ENCODE results near the gene ABCD2. TPM values are rescaled to one million over a fixed set of nuclear protein-coding genes. Genes with fewer than 3 reads are reported as not detected.

The ABCD2 gene
- total and polyA plus RNA-seq, 2 donors (not counting 3 experiments of a cell fraction or from before 2014, with no cell fraction given): not detected

GRCh38 chr12:39628836-39629235 lies 9.2 kb upstream of the ABCD2 start:
- FAIRE-seq (no peak), DNase-seq (ENCODE audit: low read depth, low spot score) (no peak)
- Histone ChIP-seq H3K9me3 (replicated peaks; ENCODE audit: control insufficient read depth, insufficient read depth, low read length) (no peaks in the 10 kb centered on the region), H2AFZ (ENCODE audit: low read depth, low read length) (no peak overlapping the region), H4K20me1 (replicated peaks; ENCODE audit: control insufficient read depth, extremely low read depth, insufficient read depth, low read length) (no peaks in the 10 kb centered on the region), H3K27me3 (ENCODE audit: control insufficient read depth in 2 of 2, insufficient read depth in 2 of 2, low read length in 2 of 2) (peaks cover 0 to 4% of the 10 kb centered on the region in 2 experiments), H3K4me2 (ENCODE audit: insufficient read depth, low read length) (no peak overlapping the region), H3K4me3 (replicated peaks in 1 of 3; ENCODE audit: insufficient read depth in 1 of 3, low read depth in 1 of 3, low read length in 3 of 3) (no peak overlapping the region), H3K9ac (replicated peaks; ENCODE audit: extremely low read depth, insufficient read depth, low read length) (no peak overlapping the region), H3K36me3 (ENCODE audit: control insufficient read depth in 2 of 2, extremely low read depth in 1 of 2, insufficient read depth in 2 of 2, low read length in 2 of 2) (no peaks in the 10 kb centered on the region), H3K27ac (ENCODE audit: insufficient read depth, low read depth, low read length) (no peak overlapping the region), H3K9me1 (replicated peaks; ENCODE audit: control insufficient read depth, extremely low read depth, insufficient read depth, low read length) (no peaks in the 10 kb centered on the region), H3K79me2 (ENCODE audit: control insufficient read depth, insufficient read depth, low read length) (no peaks in the 10 kb centered on the region), H3K4me1 (ENCODE audit: control insufficient read depth, extremely low read depth, insufficient read depth, low read length) (no peaks in the 10 kb centered on the region)
- intact Hi-C loops (cut with micrococcal nuclease) (no loop called here), dilution Hi-C loops (cut with MboI; ENCODE audit: extremely low pct_ligation_motif_present, low sequenced_read_pairs) (no loop called here)
- ChIA-PET POLR2A (no interaction called here), CTCF (no interaction called here)
- TF ChIP-seq GATA2 (IDR thresholded peaks at IDR 0.05; ENCODE audit: insufficient read depth, insufficient read length, low read depth, low read length) (no peak), MYC (IDR thresholded peaks at IDR 0.05; ENCODE audit: low read depth, low read length) (no peak), POLR2AphosphoS5 (IDR thresholded peaks at IDR 0.05; ENCODE audit: insufficient read depth, low read depth, low read length) (no peak), MAX (IDR thresholded peaks at IDR 0.05; ENCODE audit: insufficient read depth, insufficient read length) (no peak), FOS (IDR thresholded peaks at IDR 0.05; ENCODE audit: borderline replicate concordance, insufficient read depth, low read length) (no peak), CTCF (IDR thresholded peaks at IDR 0.05; ENCODE audit: extremely low read depth in 1 of 2, insufficient read depth in 1 of 2, low read depth in 1 of 2, low read length in 2 of 2) (no peak)
- BruUV-seq (replicated peaks): no TSS peak
